ENCODE data around the gene CAMK2D.
"Not testable (repeated sequence)": the region's sequence is repeated elsewhere in the genome, so short reads cannot be mapped to it uniquely, and the experiment has no call there.

CAMK2D gene

DNA sequence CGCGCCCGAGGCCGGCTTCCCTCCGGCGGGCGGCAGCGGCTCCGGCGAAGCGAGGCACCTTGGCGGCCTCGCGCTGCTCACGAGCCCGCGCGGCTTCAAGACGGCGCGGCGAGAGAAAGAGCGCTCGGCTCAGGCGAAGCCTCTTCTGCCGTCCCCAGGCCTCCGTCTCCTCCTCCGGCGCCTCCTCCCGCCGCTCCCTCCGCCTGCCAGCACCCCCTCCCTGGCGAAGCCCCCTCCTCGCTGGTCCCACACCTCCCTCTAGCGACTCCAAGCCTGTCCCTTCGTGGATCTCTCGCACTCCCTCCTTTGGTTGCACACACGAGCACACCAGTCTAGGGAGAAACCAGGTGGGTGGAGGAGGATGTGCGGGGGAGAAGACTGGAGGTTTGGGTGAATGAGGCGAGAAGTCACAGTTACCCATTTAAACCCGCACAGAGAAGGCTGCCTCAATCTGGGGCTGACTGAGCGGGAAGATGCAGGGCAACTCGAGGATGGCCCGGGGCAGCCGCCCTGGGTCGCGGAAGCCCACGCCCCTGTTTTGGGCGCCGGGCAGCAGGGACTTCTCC, at the start of gene CAMK2D:
Gene CAMK2D, minus strand, starts transcription at position 119 of the 566 bp plus-strand sequence. CDS start 670 bp downstream, outside the sequence.
- Mint-ChIP-seq H3K4me1 (ENCODE audit: low read depth) (peaks cover 54% of the 10 kb centered on the region), H3K27me3 (no peaks in the 10 kb centered on the region), H3K27ac (peak within 1 kb of the TSS; percentile 99), H3K4me3 (peak within 1 kb of the TSS; percentile 98), H3K9me3 (no peaks in the 10 kb centered on the region), H3K36me3 (ENCODE audit: low read depth) (peaks cover 34% of the 10 kb centered on the region)

DNA sequence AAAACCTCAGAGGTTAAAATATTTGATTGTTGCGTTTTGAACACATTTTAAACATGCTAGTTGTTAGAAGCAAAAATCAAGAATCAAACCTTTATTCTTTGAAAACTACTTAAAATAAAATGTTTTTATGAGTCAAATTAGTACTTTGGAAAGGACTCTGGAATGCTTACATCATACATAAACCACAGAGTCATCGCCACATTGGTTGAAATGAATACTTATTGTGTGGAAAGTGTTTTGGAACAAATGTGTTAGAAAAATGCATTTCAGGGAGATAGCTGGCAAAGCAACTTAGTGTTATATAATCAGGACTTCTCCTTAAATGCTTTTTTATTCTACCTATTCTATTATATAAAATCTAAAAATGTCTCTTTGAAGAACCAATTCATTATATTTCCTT, 49.4 kb upstream of the CAMK2D start:
- H3K27me3 Mint-ChIP-seq = no peaks in the 10 kb centered on the region
- H3K4me3 Mint-ChIP-seq = no peak overlapping the region
- no peaks in the 10 kb centered on the region for H3K36me3 Mint-ChIP-seq (ENCODE audit: low read depth)
- H3K9me3 Mint-ChIP-seq = no peaks in the 10 kb centered on the region
- H3K27ac Mint-ChIP-seq = no peak overlapping the region
- H3K4me1 Mint-ChIP-seq (ENCODE audit: low read depth) = peaks cover 13% of the 10 kb centered on the region

DNA sequence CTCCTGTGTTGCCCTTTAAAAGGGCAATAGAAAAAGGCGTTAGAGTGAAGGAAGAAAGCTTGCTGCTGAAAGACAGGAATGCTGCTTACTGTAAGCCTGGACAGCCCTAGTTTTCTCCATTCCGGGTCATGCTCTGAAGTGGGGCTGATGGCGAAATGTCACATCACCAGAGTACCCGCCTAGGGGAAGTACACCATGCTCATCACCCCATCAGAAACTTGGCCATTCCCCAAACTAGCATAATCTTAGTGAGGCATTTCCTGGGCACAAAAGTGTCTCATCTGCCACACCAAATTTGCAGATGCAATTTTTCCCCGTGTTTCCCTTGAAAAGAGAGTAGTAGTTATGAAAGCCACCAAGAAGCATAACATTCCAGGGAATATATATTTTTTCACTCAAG, 47.8 kb upstream of the CAMK2D start:
- H3K4me3 Mint-ChIP-seq = no peak overlapping the region
- H3K27ac Mint-ChIP-seq = no peak overlapping the region
- H3K27me3 Mint-ChIP-seq = no peaks in the 10 kb centered on the region
- H3K9me3 Mint-ChIP-seq = no peaks in the 10 kb centered on the region
- H3K4me1 Mint-ChIP-seq (ENCODE audit: low read depth) = peaks cover 11% of the 10 kb centered on the region
- no peaks in the 10 kb centered on the region for H3K36me3 Mint-ChIP-seq (ENCODE audit: low read depth)

DNA sequence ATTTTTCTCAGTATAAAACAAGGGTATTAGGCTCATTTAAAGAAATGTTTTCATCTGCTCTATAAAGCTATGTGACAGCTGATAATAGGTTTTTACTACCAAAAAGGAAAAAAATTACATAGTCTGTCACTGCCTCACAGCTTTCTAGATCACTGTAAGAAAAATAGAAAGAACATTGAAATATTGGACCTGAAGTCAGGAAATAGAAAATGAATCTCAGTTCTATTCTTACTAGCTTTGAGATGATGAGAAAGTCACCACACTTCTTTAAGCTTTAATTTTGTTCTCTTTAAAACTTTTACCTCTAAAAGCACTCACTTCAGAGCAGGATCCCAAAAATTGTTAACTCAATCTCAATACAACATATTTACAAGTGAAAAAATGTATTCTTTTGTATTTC, 45.3 kb upstream of the CAMK2D start:
- Mint-ChIP-seq H3K27me3 (no peaks in the 10 kb centered on the region), H3K4me1 (ENCODE audit: low read depth) (peaks cover 11% of the 10 kb centered on the region), H3K9me3 (peaks cover 4% of the 10 kb centered on the region), H3K4me3 (no peak overlapping the region), H3K36me3 (ENCODE audit: low read depth) (no peaks in the 10 kb centered on the region), H3K27ac (no peak overlapping the region)

DNA sequence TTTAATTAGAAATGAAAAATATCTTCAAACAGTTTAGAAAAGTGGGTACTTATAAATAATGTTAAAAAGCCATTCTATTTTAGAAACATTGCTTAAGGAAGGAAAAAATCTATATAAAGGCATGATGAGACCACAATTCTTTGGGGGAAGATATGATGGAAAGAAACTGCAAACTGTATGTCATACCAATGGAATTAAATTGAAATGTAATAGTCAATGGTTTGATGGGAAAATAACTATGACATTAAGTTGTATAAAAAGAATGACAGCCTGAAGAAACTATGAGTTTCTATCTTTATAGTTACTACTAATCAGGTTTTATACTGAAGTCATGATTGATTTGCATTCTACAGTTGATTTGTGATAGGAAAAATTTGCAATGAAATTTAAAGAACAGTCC, 40.3 kb upstream of the CAMK2D start:
- H3K36me3 Mint-ChIP-seq (ENCODE audit: low read depth) = no peaks in the 10 kb centered on the region
- H3K4me1 Mint-ChIP-seq (ENCODE audit: low read depth) = no peaks in the 10 kb centered on the region

DNA sequence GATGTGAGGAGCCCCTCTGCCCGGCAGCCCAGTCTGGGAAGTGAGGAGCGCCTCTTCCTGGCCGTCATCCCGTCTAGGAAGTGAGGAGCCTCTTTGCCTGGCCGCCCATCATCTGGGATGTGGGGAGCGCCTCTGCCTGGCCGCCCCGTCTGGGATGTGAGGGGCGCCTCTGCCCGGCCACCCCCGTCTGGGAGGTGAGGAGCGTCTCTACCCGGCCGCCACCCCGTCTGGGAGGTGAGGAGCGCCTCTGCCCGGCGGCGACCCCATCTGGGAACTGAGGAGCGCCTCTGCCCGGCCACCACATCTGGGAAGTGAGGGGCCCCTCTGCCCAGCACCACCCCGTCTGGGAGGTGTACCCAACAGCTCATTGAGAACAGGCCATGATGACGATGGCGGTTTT, 34.8 kb upstream of the CAMK2D start:
- Mint-ChIP-seq H3K9me3 (peaks cover 12% of the 10 kb centered on the region), H3K36me3 (ENCODE audit: low read depth) (peaks cover 15% of the 10 kb centered on the region)
- H3K4me3 Mint-ChIP-seq; H3K27me3 Mint-ChIP-seq; H3K4me1 Mint-ChIP-seq (ENCODE audit: low read depth); H3K27ac Mint-ChIP-seq: not testable (repeated sequence)

More for the DNA sequence above, 40.3 kb upstream of the CAMK2D start:
- no peak overlapping the region for H3K27ac Mint-ChIP-seq
- no peak overlapping the region for H3K4me3 Mint-ChIP-seq
- no peaks in the 10 kb centered on the region for H3K27me3 Mint-ChIP-seq
- H3K9me3 Mint-ChIP-seq = peaks cover 4% of the 10 kb centered on the region

DNA sequence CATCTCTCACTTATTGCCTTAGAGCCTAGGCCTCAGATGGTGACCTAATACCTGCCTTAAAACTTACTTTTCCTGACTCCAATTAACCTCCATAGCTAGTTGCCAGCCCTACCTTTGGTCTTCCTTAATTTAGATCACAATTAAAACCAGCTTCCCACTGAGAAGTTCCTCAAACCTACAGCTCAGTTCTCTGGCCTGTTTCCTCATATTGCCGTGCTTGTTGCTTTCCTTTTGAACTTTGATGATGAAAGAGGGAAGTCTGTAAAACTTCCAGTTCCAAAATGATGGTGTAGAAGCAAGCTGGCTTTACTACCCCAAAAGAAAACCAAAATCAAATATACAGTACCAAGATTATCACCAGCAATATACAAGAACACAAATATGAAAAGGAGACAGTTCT, 28.9 kb upstream of the CAMK2D start:
- H3K4me3 Mint-ChIP-seq = no peak overlapping the region
- H3K9me3 Mint-ChIP-seq = peaks cover 12% of the 10 kb centered on the region
- no peaks in the 10 kb centered on the region for H3K4me1 Mint-ChIP-seq (ENCODE audit: low read depth)
- H3K27ac Mint-ChIP-seq = no peak overlapping the region
- no peaks in the 10 kb centered on the region for H3K27me3 Mint-ChIP-seq
- H3K36me3 Mint-ChIP-seq (ENCODE audit: low read depth) = peaks cover 15% of the 10 kb centered on the region

DNA sequence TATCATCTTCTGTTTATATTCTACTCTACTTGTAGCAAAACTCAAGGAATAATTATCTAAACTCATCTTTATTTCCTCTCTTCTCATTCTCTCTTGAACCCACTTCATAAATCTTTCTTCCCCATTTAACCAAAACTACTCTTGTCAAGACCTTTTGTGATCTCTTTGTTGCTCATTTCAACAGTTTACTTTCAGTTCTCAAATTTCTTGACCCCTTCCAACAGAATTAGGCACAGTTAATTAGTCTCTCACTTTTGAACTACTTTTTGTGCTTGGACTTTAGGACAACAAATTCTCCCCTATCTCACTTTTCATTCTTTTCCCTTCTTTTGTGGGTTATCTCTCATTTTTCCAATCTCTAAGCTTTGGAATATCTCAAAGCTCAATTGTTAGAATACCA, 27.4 kb upstream of the CAMK2D start:
- H3K9me3 Mint-ChIP-seq = peaks cover 3% of the 10 kb centered on the region
- H3K36me3 Mint-ChIP-seq (ENCODE audit: low read depth) = peaks cover 10% of the 10 kb centered on the region
- H3K27ac Mint-ChIP-seq = no peak overlapping the region
- no peak overlapping the region for H3K4me3 Mint-ChIP-seq
- no peaks in the 10 kb centered on the region for H3K27me3 Mint-ChIP-seq
- peaks cover 11% of the 10 kb centered on the region for H3K4me1 Mint-ChIP-seq (ENCODE audit: low read depth)

DNA sequence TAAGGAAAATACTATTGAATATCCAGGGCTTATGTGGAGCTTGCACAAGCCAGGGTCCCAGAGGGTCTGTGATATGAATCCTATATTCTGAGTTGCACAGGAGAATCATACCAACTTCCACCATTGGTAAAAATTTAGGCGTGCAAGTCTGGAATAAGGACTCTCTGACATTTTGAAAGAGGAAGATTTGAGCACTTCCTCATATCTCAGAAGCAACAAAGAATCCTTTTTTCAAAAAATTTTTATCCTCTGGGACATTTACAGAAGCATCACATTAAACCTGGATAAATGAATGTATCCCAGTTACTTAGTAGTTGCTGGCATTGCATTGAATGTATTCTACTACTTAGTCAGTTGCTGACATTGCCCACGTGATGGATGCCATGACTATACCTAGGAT, 24.2 kb upstream of the CAMK2D start:
- Mint-ChIP-seq H3K9me3 (peaks cover 6% of the 10 kb centered on the region), H3K36me3 (ENCODE audit: low read depth) (peaks cover 5% of the 10 kb centered on the region), H3K4me3 (no peak overlapping the region), H3K27ac (no peak overlapping the region), H3K4me1 (ENCODE audit: low read depth) (peaks cover 27% of the 10 kb centered on the region), H3K27me3 (no peaks in the 10 kb centered on the region)

DNA sequence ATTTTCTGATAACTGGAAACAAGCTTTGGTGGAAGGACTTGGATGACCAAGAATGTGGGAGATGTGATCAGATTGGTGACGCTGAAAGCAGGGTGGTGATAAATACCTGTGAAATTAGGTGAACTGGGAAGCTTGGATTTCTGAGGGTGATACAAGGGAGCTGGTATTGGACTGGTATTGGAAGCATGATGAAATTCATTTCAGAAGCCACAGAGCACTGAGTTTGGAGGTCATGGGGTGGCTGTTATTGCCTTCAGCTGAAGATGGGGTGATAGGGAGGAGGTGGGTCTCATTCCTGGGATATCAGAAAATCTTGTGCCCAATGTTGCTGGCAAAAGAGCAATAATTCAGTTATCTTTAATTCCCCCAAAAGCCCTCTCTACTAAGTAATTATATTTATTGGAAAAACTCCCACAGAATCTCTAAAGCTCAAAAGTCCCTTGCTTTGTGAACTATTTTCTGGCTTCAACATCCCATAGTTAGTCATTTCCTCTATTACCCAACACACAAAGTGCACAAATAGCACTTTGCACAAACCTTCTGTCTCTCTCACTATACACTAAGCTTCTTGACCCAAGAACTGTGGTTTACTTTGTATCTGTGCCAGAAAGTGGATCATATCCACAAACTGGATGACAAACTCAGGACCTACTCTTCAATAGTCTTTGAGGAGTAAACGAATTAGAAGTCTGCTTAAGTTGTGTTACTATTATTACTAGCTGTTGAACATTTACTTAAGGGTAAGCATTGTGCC, 23.1 kb upstream of the CAMK2D start:
- Mint-ChIP-seq H3K27ac (no peak overlapping the region), H3K4me3 (no peak overlapping the region), H3K36me3 (ENCODE audit: low read depth) (peaks cover 5% of the 10 kb centered on the region), H3K4me1 (ENCODE audit: low read depth) (peaks cover 27% of the 10 kb centered on the region), H3K27me3 (no peaks in the 10 kb centered on the region), H3K9me3 (peaks cover 6% of the 10 kb centered on the region)

DNA sequence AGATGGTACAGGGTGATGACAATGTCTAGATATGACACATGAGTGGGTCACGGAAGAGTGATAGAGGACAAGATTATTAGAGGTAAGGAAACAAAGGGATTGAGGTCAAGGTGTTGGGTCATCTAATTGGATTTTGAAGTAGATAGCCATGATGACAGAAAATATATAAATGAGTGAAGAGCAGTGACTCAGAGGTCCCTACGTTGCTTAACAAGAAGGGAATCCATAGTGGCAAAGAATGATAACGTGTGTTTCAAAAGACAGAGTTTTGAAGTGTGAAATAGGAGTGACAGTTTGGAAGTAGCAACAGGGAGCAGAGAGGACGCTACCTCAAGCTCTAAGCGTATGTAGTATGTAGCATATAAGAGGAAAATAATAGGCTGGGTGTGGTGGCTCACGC, 22.2 kb upstream of the CAMK2D start:
- no peak overlapping the region for H3K4me3 Mint-ChIP-seq
- H3K9me3 Mint-ChIP-seq = peaks cover 6% of the 10 kb centered on the region
- H3K27me3 Mint-ChIP-seq = no peaks in the 10 kb centered on the region
- H3K4me1 Mint-ChIP-seq (ENCODE audit: low read depth) = peaks cover 27% of the 10 kb centered on the region
- H3K36me3 Mint-ChIP-seq (ENCODE audit: low read depth) = peaks cover 5% of the 10 kb centered on the region
- H3K27ac Mint-ChIP-seq = peak overlapping the region; percentile 6

DNA sequence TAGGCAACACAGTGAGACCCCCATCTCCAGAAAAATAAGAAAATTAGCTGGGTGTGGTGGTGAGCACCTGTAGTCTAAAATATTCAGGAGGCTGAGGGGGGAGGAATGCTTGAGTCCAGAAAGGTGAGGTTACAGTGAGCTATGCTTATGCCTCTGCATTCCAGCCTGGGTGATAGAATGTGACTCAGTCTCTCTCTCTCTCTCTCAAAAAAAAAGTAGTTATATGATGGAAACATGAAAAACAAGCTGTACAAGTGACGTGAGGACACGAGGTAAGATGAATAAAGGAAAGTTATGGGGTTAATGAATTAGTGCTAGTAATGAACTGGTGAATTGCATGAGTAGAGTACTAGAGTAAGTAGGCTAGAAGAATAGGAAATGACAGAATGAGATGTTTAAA, 21.8 kb upstream of the CAMK2D start:
- Mint-ChIP-seq H3K4me1 (ENCODE audit: low read depth) (peaks cover 27% of the 10 kb centered on the region), H3K36me3 (ENCODE audit: low read depth) (peaks cover 5% of the 10 kb centered on the region), H3K27me3 (no peaks in the 10 kb centered on the region), H3K9me3 (peaks cover 6% of the 10 kb centered on the region), H3K27ac (peak overlapping the region; percentile 6), H3K4me3 (no peak overlapping the region)

DNA sequence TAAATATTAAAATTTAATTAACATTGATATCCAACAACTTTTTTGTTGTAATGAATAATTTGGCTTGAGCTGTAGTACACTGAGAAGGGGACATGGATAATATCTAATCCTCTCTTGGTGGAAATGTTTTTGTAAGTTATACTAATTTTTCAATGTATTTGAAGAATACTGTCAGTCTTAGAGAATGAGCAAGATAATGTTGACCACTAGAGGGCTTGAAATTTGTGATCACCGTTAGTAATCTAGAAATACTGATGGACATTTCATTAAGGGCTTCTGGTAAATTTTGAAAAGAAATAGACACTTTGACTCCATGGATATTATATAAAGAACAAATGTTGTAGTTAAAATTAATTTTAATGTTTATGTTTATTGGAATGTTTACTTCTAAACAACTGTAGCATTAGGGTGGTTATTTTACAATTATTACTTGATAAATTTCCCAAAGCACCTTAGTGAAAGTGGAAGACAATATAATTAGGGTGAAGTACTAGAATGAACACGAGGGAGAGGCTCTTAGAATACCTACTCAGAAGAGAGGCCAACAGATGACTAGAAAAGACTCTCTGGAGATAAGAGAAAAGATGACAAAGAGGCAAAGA, 20.0 kb upstream of the CAMK2D start:
- H3K9me3 Mint-ChIP-seq = peaks cover 6% of the 10 kb centered on the region
- H3K4me3 Mint-ChIP-seq = no peak overlapping the region
- peaks cover 5% of the 10 kb centered on the region for H3K36me3 Mint-ChIP-seq (ENCODE audit: low read depth)
- no peaks in the 10 kb centered on the region for H3K27me3 Mint-ChIP-seq
- no peak overlapping the region for H3K27ac Mint-ChIP-seq
- H3K4me1 Mint-ChIP-seq (ENCODE audit: low read depth) = peaks cover 27% of the 10 kb centered on the region

DNA sequence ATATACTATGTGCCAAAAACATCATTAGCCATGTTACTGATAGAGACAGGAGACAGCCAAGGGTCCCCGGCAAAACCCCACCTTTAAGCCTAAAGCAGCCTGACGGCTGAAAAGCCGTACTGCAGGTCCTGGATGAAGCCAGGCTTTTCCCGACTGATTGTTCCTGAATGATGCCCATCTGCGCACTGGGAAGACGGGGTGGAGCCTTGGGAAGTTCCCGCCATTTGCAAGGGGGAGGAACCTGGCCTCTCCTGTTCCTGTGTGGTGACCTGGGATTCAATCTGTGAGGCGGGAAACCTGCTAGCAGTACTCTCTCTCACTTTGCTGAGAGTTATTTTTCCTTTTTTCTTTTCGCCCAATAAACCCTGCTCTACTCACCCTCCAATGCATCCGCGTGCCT, 15.1 kb upstream of the CAMK2D start:
- H3K27me3 Mint-ChIP-seq = no peaks in the 10 kb centered on the region
- peaks cover 4% of the 10 kb centered on the region for H3K9me3 Mint-ChIP-seq
- peaks cover 16% of the 10 kb centered on the region for H3K4me1 Mint-ChIP-seq (ENCODE audit: low read depth)
- no peak overlapping the region for H3K4me3 Mint-ChIP-seq
- no peak overlapping the region for H3K27ac Mint-ChIP-seq
- H3K36me3 Mint-ChIP-seq (ENCODE audit: low read depth) = no peaks in the 10 kb centered on the region

DNA sequence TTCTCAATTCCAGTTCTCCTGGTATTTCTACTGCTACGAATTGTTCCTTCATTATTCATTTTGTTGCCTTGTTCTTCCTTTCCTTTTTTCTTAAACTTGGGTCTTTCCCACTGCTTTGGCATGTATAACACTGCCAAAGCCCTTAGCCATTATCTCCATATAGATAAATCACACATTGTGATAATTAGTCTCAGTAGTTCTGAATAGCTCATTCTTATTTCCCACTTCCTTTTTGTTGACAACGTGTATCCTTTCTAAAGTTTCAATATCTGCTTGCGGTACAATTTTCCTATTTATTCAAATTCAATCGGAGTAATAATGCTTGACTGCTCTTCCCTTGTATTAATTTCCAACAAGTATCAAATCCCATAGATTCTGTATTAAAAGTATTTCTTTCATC, 14.5 kb upstream of the CAMK2D start:
- Mint-ChIP-seq H3K36me3 (ENCODE audit: low read depth) (no peaks in the 10 kb centered on the region), H3K4me3 (no peak overlapping the region), H3K27me3 (no peaks in the 10 kb centered on the region), H3K4me1 (ENCODE audit: low read depth) (peaks cover 16% of the 10 kb centered on the region), H3K9me3 (peaks cover 4% of the 10 kb centered on the region), H3K27ac (no peak overlapping the region)

Data from stimulated activated naive CD8-positive, alpha-beta T cell treated with anti-CD3 and anti-CD28 coated beads, Interleukin-15, Interleukin-2, amounts not matched to agents 100 ng/mL and 50 ng/mL, for 24 hours (primary cell).